Prostate gland (tissue), 2 donors: ENCODE measurements around the gene UCK2.

Source experiments
- POLR2A ChIP-seq: fragments of 450-650 bp; IDR thresholded peaks from one replicate; pipeline ENCODE4 v1.6.1; 2016; ENCODE audit warnings: antibody characterized with exemption, mild to moderate bottlenecking
- POLR2AphosphoS5 ChIP-seq: sonication (generic); formaldehyde crosslinking; IDR thresholded peaks from one replicate; pipeline ENCODE4 v1.6.1; 2017; ENCODE audit warnings: antibody characterized with exemption
- TF ChIP-seq, protein P1 (sequence below), 4 experiments: fragments of 200-600 bp in 2 of 4; fragments of 450-650 bp in 2 of 4; sonication (generic) in 2 of 4; IDR thresholded peaks; 1 replicate in 3 of 4; 2 replicates in 1 of 4; pipeline ENCODE4 v1.5.1; 2016 to 2019; ENCODE audit warnings: antibody characterized with exemption in 4 of 4, mild to moderate bottlenecking in 2 of 4, moderate library complexity in 2 of 4

DNA sequence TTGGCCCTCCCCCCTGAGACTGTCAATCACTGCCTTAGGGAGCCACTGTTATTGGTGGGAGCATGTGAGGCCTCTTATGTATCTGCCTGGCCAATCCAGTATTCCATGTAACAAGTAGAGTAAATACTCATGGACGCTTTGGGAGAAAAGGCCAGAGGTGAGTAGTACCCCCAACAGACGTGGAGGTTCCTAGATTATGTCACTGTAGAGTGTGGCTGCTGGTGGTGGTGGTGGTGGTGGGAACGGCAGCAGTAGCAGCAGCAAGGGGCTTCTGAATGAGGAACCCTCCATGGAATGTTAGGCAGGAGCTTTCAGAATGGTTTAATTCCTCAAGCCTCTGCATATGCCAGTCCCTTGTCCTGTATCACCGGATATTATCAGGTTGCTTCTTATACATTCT is 118.5 kb downstream of the UCK2 start:
- TF ChIP-seq, protein P1, sequence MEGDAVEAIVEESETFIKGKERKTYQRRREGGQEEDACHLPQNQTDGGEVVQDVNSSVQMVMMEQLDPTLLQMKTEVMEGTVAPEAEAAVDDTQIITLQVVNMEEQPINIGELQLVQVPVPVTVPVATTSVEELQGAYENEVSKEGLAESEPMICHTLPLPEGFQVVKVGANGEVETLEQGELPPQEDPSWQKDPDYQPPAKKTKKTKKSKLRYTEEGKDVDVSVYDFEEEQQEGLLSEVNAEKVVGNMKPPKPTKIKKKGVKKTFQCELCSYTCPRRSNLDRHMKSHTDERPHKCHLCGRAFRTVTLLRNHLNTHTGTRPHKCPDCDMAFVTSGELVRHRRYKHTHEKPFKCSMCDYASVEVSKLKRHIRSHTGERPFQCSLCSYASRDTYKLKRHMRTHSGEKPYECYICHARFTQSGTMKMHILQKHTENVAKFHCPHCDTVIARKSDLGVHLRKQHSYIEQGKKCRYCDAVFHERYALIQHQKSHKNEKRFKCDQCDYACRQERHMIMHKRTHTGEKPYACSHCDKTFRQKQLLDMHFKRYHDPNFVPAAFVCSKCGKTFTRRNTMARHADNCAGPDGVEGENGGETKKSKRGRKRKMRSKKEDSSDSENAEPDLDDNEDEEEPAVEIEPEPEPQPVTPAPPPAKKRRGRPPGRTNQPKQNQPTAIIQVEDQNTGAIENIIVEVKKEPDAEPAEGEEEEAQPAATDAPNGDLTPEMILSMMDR (IDR thresholded peaks at IDR 0.05) = no peak
- TF ChIP-seq POLR2A (no peak), POLR2AphosphoS5 (no peak)
